ENCODE measurements around the gene SYCP1.
"Not testable (repeated sequence)": the region's sequence is repeated elsewhere in the genome, so short reads cannot be mapped to it uniquely, and the experiment has no call there.

The SYCP1 gene

GRCh38 chr1:115006191-115006590, 151.5 kb downstream of the SYCP1 start:
- Mint-ChIP-seq H3K4me3 (no peak overlapping the region), H3K27me3 (peaks cover 8% of the 10 kb centered on the region), H3K9me3 (no peaks in the 10 kb centered on the region), H3K4me1 (no peaks in the 10 kb centered on the region), H3K36me3 (no peaks in the 10 kb centered on the region), H3K27ac (no peak overlapping the region)
- CTCF ChIA-PET, result no interaction called here
- no peak for DNase-seq

- no peaks in the 10 kb centered on the region for H3K9me3 Mint-ChIP-seq
- H3K4me1 Mint-ChIP-seq, result no peaks in the 10 kb centered on the region
- H3K27ac Mint-ChIP-seq, result no peak overlapping the region
- H3K4me3 Mint-ChIP-seq, result no peak overlapping the region
- CTCF ChIA-PET, result no interaction called here
- no peaks in the 10 kb centered on the region for H3K36me3 Mint-ChIP-seq
- H3K27me3 Mint-ChIP-seq, result peaks cover 5% of the 10 kb centered on the region
- no peak for DNase-seq
These were observed 157.3 kb downstream of the SYCP1 start for GRCh38 chr1:115012006-115012405.

GRCh38 chr1:115012434-115012833, 157.8 kb downstream of the SYCP1 start:
- H3K27me3 Mint-ChIP-seq, result peaks cover 5% of the 10 kb centered on the region
- H3K36me3 Mint-ChIP-seq, result no peaks in the 10 kb centered on the region
- no peak overlapping the region for H3K4me3 Mint-ChIP-seq
- no peaks in the 10 kb centered on the region for H3K9me3 Mint-ChIP-seq
- no peaks in the 10 kb centered on the region for H3K4me1 Mint-ChIP-seq
- no peak overlapping the region for H3K27ac Mint-ChIP-seq
- no peak for DNase-seq
- CTCF ChIA-PET, result no interaction called here

- DNase-seq, result no peak
- Mint-ChIP-seq H3K9me3 (no peaks in the 10 kb centered on the region), H3K4me1 (no peaks in the 10 kb centered on the region), H3K27me3 (peaks cover 7% of the 10 kb centered on the region), H3K27ac (no peak overlapping the region), H3K4me3 (no peak overlapping the region), H3K36me3 (no peaks in the 10 kb centered on the region)
- CTCF ChIA-PET, result no interaction called here
These were observed 159.1 kb downstream of the SYCP1 start for GRCh38 chr1:115013792-115014191.

GRCh38 chr1:115019549-115019948, 164.9 kb downstream of the SYCP1 start:
- H3K36me3 Mint-ChIP-seq, H3K4me3 Mint-ChIP-seq, H3K4me1 Mint-ChIP-seq, H3K9me3 Mint-ChIP-seq, DNase-seq, H3K27me3 Mint-ChIP-seq, H3K27ac Mint-ChIP-seq, CTCF ChIA-PET: not testable (repeated sequence)

GRCh38 chr1:115021145-115021544, 166.5 kb downstream of the SYCP1 start:
- Mint-ChIP-seq H3K4me3 (no peak overlapping the region), H3K4me1 (no peaks in the 10 kb centered on the region), H3K36me3 (no peaks in the 10 kb centered on the region), H3K9me3 (no peaks in the 10 kb centered on the region), H3K27ac (no peak overlapping the region), H3K27me3 (peaks cover 9% of the 10 kb centered on the region)
- CTCF ChIA-PET, result no interaction called here
- DNase-seq, result no peak

GRCh38 chr1:115023593-115023992, 168.9 kb downstream of the SYCP1 start:
- CTCF ChIA-PET, result no interaction called here
- peaks cover 9% of the 10 kb centered on the region for H3K27me3 Mint-ChIP-seq

GRCh38 chr1:115029526-115029925, 174.9 kb downstream of the SYCP1 start, which contains the start of gene TSHB:
TSS of gene TSHB (plus strand) at chr1:115029826. CDS start at chr1:115033363, 3,537 bp downstream.
- H3K4me3 Mint-ChIP-seq, result no peak within 1 kb of the TSS
- H3K27me3 Mint-ChIP-seq, result no peaks in the 10 kb centered on the region
- DNase-seq, result no peak
- no peaks in the 10 kb centered on the region for H3K9me3 Mint-ChIP-seq
- no peaks in the 10 kb centered on the region for H3K36me3 Mint-ChIP-seq
- no peaks in the 10 kb centered on the region for H3K4me1 Mint-ChIP-seq
- no peak within 1 kb of the TSS for H3K27ac Mint-ChIP-seq
- CTCF ChIA-PET, result interaction anchor here (0.9 kb wide), 1 partner anchor 42 kb away, joined by 3 read pairs; no protein-coding TSS in a partner anchor

More at GRCh38 chr1:115023593-115023992, 168.9 kb downstream of the SYCP1 start:
- Mint-ChIP-seq H3K9me3 (no peaks in the 10 kb centered on the region), H3K4me3 (no peak overlapping the region), H3K4me1 (no peaks in the 10 kb centered on the region), H3K27ac (no peak overlapping the region), H3K36me3 (no peaks in the 10 kb centered on the region)
- no peak for DNase-seq

- Mint-ChIP-seq H3K27ac (no peak overlapping the region), H3K4me1 (no peaks in the 10 kb centered on the region), H3K36me3 (no peaks in the 10 kb centered on the region), H3K9me3 (no peaks in the 10 kb centered on the region), H3K27me3 (no peaks in the 10 kb centered on the region), H3K4me3 (no peak overlapping the region)
- no peak for DNase-seq
- CTCF ChIA-PET, result no interaction called here
These were observed 176.9 kb downstream of the SYCP1 start for GRCh38 chr1:115031595-115031994.

- Mint-ChIP-seq H3K9me3 (no peaks in the 10 kb centered on the region), H3K4me1 (no peaks in the 10 kb centered on the region), H3K27ac (no peak overlapping the region), H3K36me3 (no peaks in the 10 kb centered on the region), H3K4me3 (no peak overlapping the region), H3K27me3 (no peaks in the 10 kb centered on the region)
- CTCF ChIA-PET, result interaction anchor here (0.8 kb wide), 1 partner anchor 10 kb away, joined by 5 read pairs; no protein-coding TSS in a partner anchor
- no peak for DNase-seq
These were observed 181.0 kb downstream of the SYCP1 start for GRCh38 chr1:115035652-115036051.

- H3K27me3 Mint-ChIP-seq, result no peaks in the 10 kb centered on the region
- H3K36me3 Mint-ChIP-seq, result no peaks in the 10 kb centered on the region
These were observed 182.3 kb downstream of the SYCP1 start for GRCh38 chr1:115036814-115037507.

GRCh38 chr1:115040501-115040900, 185.8 kb downstream of the SYCP1 start:
- Mint-ChIP-seq H3K36me3 (no peaks in the 10 kb centered on the region), H3K9me3 (no peaks in the 10 kb centered on the region), H3K4me1 (no peaks in the 10 kb centered on the region), H3K27me3 (no peaks in the 10 kb centered on the region), H3K27ac (no peak overlapping the region), H3K4me3 (no peak overlapping the region)
- CTCF ChIA-PET, result interaction anchor here (1.4 kb wide), 1 partner anchor 71 kb away, joined by 3 read pairs; no protein-coding TSS in a partner anchor
- DNase-seq, result no peak

More at GRCh38 chr1:115036814-115037507, 182.3 kb downstream of the SYCP1 start:
- Mint-ChIP-seq H3K4me3 (no peak overlapping the region), H3K4me1 (no peaks in the 10 kb centered on the region), H3K27ac (no peak overlapping the region), H3K9me3 (no peaks in the 10 kb centered on the region)
- CTCF ChIA-PET, result no interaction called here
- no peak for DNase-seq

GRCh38 chr1:115041654-115042053, 187.0 kb downstream of the SYCP1 start:
- H3K36me3 Mint-ChIP-seq, result no peaks in the 10 kb centered on the region
- no peak for DNase-seq
- H3K4me1 Mint-ChIP-seq, result no peaks in the 10 kb centered on the region
- no peaks in the 10 kb centered on the region for H3K27me3 Mint-ChIP-seq
- no peaks in the 10 kb centered on the region for H3K9me3 Mint-ChIP-seq
- CTCF ChIA-PET, result interaction anchor here (1.0 to 2.0 kb wide), 2 partner anchors 11 to 59 kb away, joined by 5 to 10 read pairs; no protein-coding TSS in a partner anchor
- H3K4me3 Mint-ChIP-seq, result no peak overlapping the region
- no peak overlapping the region for H3K27ac Mint-ChIP-seq
